HepG2 (cell line): ENCODE results near the gene FSCN2. TPM values are rescaled to one million over a fixed set of nuclear protein-coding genes. Genes with fewer than 3 reads are reported as not detected.
A peak's percentile ranks its signal among the peaks of the same experiment; 100 is the strongest.

Experiments used
- BRD4 ChIP-seq: sonication (generic); formaldehyde crosslinking; IDR thresholded peaks from 2 replicates; pipeline ENCODE4 v1.4.0; 2020; ENCODE audit warnings: missing genetic modification reagents
- IKZF4 ChIP-seq: sonication (generic); formaldehyde crosslinking; IDR thresholded peaks from 2 replicates; pipeline ENCODE4 v1.5.1; 2020; ENCODE audit warnings: borderline replicate concordance, mild to moderate bottlenecking, low read depth, missing genetic modification reagents; ENCODE audit errors: not compliant biosample characterization
- NFYB ChIP-seq: sonication (generic); formaldehyde crosslinking; IDR thresholded peaks from 2 replicates; pipeline ENCODE4 v1.4.0; 2020; ENCODE audit warnings: missing genetic modification reagents
- SALL1 ChIP-seq: sonication (generic); formaldehyde crosslinking; IDR thresholded peaks from 2 replicates; pipeline ENCODE4 v1.8.0; 2022; ENCODE audit warnings: mild to moderate bottlenecking, missing genetic modification reagents
- ZBTB3 ChIP-seq: sonication (generic); formaldehyde crosslinking; IDR thresholded peaks from 2 replicates; pipeline ENCODE4 v1.4.0; 2020; ENCODE audit warnings: low read depth, mild to moderate bottlenecking, moderate library complexity, missing genetic modification reagents, borderline replicate concordance
- ZFP90 ChIP-seq: sonication (generic); formaldehyde crosslinking; IDR thresholded peaks from 2 replicates; pipeline ENCODE4 v1.8.0; 2022; ENCODE audit warnings: missing genetic modification reagents, mild to moderate bottlenecking, inconsistent platforms, borderline replicate concordance
- ZNF12 ChIP-seq: sonication (generic); formaldehyde crosslinking; IDR thresholded peaks from 2 replicates; pipeline ENCODE4 v1.5.0; 2020; ENCODE audit warnings: missing genetic modification reagents
- ZNF124 ChIP-seq: sonication (generic); formaldehyde crosslinking; IDR thresholded peaks from 2 replicates; pipeline ENCODE4 v1.4.0; 2020; ENCODE audit warnings: missing genetic modification reagents
- ZNF333 ChIP-seq: sonication (generic); formaldehyde crosslinking; IDR thresholded peaks from 2 replicates; pipeline ENCODE4 v1.4.0; 2020; ENCODE audit warnings: mild to moderate bottlenecking, missing genetic modification reagents, borderline replicate concordance
- ZNF343 ChIP-seq: sonication (generic); formaldehyde crosslinking; IDR thresholded peaks from 2 replicates; pipeline ENCODE4 v1.4.0; 2020; ENCODE audit warnings: mild to moderate bottlenecking, missing genetic modification reagents
- ZNF773 ChIP-seq: sonication (generic); formaldehyde crosslinking; IDR thresholded peaks from 2 replicates; pipeline ENCODE4 v1.4.0; 2020; ENCODE audit warnings: missing genetic modification reagents, borderline replicate concordance
- ZSCAN22 ChIP-seq: sonication (generic); formaldehyde crosslinking; IDR thresholded peaks from 2 replicates; pipeline ENCODE4 v1.4.0; 2020; ENCODE audit warnings: mild to moderate bottlenecking, missing genetic modification reagents
- polyA plus RNA-seq, 8 experiments: library from polyadenylated mRNA; depleted of rRNA in 3 of 8; stranded (reverse) in 7 of 8; unstranded in 1 of 8; fragments of >200 nt; fragmentation: Illumina TruSeq in 4 of 8; extraction: Trizol in 4 of 8; gene quantifications; 2 replicates each; pipeline versions ENCODE4 v1.2.1 to v1.2.3, GENCODE V29; 2011 to 2016; ENCODE audit warnings: low read depth in 4 of 8, missing spikeins in 1 of 8, mixed read lengths in 1 of 8; ENCODE audit not compliant: insufficient read depth in 1 of 8
- total RNA-seq, 5 experiments: library from RNA; depleted of rRNA; stranded (reverse); fragments of >200 nt; fragmentation: Illumina TruSeq; extraction: Trizol; gene quantifications; 2 replicates each; pipeline ENCODE4 v1.2.3, GENCODE V29; 2016; ENCODE audit warnings: low read depth in 1 of 5
- TF ChIP-seq, protein P1 (sequence below): sonication (generic); formaldehyde crosslinking; IDR thresholded peaks from 2 replicates; pipeline ENCODE4 v1.4.0; 2020; ENCODE audit warnings: mild to moderate bottlenecking, missing genetic modification reagents
- TF ChIP-seq, protein P2 (sequence below): IDR thresholded peaks from 2 replicates; pipeline ENCODE4 v1.6.1; 2016
- TF ChIP-seq, protein P3 (sequence below): sonication (generic); formaldehyde crosslinking; IDR thresholded peaks from 2 replicates; pipeline ENCODE4 v1.4.0; 2020; ENCODE audit warnings: missing genetic modification reagents

FSCN2 gene
- total and polyA plus RNA-seq, 2 of the 13 experiments (the other 11 are each of a cell fraction or from before 2014, with no cell fraction given), result 0.09 TPM; not detected in 1

DNA sequence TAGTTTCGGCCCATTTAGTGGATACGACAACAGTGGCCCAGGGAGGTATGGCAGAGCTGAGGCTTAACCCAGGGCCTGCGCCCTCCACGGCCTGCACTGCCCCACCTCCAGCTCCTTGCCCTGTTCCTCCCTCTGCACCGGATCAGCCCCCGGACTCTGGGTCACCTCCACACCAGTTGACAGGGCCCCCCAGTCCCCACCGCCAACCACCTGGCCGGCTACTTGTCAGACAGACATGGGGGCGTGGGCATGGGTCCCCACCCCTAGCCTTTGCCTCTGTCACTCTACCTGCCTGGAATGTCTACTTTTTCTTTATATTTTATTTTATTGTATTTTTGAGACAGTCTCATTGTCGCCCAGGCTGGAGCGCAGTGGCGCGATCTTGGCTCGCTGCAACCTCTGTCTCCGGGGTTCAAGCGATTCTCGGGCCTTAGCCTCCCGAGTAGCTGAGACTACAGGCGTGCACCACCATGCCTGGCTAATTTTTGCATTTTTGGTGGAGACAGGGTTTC, 12.6 kb upstream of the FSCN2 start (continued):
- TF ChIP-seq BRD4 (CRISPR knock-in tag) (no peak), ZBTB3 (CRISPR knock-in tag) (no peak), ZNF12 (CRISPR knock-in tag) (no peak), NFYB (CRISPR knock-in tag) (0 out of 2 replicates have a peak, but pooled peaks have one; percentile 1), ZNF333 (CRISPR knock-in tag) (0 out of 2 replicates have a peak, but pooled peaks have one; percentile 5), ZNF773 (CRISPR knock-in tag) (0 out of 2 replicates have a peak, but pooled peaks have one; percentile 18), SALL1 (CRISPR knock-in tag) (no peak), ZNF124 (no peak), ZNF343 (CRISPR knock-in tag) (no peak), ZSCAN22 (CRISPR knock-in tag) (no peak), ZFP90 (CRISPR knock-in tag) (no peak; the same call in 1 of the 2 replicates), IKZF4 (CRISPR knock-in tag) (peak; percentile 3)
- TF ChIP-seq, protein P1, sequence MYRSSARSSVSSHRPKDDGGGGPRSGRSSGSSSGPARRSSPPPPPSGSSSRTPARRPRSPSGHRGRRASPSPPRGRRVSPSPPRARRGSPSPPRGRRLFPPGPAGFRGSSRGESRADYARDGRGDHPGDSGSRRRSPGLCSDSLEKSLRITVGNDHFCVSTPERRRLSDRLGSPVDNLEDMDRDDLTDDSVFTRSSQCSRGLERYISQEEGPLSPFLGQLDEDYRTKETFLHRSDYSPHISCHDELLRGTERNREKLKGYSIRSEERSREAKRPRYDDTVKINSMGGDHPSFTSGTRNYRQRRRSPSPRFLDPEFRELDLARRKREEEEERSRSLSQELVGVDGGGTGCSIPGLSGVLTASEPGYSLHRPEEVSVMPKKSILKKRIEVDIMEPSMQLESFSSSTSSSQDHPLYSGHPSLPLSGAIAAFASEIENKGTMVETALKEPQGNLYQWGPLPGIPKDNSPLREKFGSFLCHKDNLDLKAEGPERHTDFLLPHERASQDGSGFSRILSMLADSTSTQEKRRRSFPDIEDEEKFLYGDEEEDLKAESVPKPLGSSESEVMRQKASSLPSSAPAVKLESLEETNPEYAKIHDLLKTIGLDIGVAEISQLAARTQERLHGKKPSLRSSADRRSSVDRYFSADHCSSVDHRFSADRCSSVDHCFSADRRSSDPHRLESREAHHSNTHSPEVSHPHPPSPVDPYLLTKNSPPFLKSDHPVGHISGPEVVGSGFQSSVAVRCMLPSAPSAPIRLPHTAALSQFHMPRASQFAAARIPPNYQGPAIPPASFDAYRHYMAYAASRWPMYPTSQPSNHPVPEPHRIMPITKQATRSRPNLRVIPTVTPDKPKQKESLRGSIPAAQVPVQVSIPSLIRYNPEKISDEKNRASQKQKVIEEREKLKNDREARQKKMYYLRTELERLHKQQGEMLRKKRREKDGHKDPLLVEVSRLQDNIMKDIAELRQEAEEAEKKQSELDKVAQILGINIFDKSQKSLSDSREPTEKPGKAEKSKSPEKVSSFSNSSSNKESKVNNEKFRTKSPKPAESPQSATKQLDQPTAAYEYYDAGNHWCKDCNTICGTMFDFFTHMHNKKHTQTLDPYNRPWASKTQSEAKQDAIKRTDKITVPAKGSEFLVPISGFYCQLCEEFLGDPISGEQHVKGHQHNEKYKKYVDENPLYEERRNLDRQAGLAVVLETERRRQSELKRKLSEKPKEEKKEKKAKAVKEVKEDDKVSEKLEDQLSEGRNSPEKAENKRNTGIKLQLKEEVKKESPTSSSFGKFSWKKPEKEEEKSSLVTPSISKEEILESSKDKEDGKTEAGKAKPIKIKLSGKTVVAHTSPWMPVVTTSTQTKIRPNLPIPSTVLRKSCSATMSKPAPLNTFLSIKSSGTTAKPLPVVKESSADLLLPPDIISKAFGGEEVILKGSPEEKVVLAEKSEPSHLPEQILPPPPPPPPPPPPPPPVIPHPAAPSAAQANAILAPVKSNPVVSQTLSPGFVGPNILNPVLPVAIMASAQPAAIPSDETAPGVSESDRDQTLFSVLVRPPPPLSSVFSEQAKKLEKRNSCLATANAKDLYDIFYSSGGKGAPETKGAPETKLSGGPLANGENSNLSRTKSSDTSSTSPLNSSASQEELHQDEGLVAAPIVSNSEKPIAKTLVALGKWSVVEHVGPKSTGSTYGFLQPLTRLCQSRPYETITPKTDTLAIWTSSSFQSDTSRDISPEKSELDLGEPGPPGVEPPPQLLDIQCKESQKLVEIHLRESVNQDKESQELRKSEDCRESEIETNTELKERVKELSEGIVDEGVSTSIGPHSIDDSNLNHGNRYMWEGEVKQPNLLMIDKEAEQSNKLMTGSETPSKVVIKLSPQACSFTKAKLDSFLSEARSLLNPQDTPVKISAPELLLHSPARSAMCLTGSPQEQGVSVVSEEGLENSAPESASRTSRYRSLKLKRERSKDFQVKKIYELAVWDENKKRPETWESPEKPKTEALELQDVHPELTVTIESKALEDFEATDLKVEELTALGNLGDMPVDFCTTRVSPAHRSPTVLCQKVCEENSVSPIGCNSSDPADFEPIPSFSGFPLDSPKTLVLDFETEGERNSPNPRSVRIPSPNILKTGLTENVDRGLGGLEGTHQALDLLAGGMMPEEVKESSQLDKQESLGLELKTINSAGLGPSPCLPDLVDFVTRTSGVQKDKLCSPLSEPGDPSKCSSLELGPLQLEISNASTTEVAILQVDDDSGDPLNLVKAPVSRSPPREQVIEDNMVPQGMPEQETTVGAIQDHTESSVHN (CRISPR knock-in tag), result no peak
- TF ChIP-seq, protein P2, sequence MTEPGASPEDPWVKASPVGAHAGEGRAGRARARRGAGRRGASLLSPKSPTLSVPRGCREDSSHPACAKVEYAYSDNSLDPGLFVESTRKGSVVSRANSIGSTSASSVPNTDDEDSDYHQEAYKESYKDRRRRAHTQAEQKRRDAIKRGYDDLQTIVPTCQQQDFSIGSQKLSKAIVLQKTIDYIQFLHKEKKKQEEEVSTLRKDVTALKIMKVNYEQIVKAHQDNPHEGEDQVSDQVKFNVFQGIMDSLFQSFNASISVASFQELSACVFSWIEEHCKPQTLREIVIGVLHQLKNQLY (CRISPR knock-in tag), result no peak
- TF ChIP-seq, protein P3, sequence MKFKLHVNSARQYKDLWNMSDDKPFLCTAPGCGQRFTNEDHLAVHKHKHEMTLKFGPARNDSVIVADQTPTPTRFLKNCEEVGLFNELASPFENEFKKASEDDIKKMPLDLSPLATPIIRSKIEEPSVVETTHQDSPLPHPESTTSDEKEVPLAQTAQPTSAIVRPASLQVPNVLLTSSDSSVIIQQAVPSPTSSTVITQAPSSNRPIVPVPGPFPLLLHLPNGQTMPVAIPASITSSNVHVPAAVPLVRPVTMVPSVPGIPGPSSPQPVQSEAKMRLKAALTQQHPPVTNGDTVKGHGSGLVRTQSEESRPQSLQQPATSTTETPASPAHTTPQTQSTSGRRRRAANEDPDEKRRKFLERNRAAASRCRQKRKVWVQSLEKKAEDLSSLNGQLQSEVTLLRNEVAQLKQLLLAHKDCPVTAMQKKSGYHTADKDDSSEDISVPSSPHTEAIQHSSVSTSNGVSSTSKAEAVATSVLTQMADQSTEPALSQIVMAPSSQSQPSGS (CRISPR knock-in tag), result no peak
